ENCODE results near the gene MAGI1. TPM values are rescaled to one million over a fixed set of nuclear protein-coding genes. Genes with fewer than 3 reads are reported as not detected.

The MAGI1 gene
- total RNA-seq, 4 donors from 2014 or later: 17.2 to 40.8 (median 28.1) TPM

DNA sequence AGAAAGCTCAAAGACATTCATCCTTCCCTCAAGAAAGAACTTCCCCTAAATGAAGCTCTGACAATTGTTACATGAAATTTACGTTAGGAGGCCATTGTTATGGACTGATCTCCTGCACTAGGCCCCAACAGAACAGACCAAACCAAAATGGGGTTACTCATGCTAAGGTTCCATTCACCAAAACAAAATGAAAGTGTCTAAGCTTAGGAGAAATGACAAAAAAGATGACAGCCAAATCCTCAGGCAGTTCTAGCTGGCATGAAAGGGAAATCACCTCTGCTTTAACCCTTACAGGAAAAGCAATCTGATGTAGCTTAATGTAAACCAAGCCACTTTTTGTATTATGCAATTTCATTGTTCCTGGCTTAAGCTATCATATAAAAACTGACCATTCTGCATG, 271.2 kb downstream of the MAGI1 start:
- ATAC-seq: no peak
- 100% methylated on average over 1 of the region's 1 CpG for WGBS, 2 donors (ENCODE audit: low coverage in 1 of 2)
- H3K4me3 ChIP-seq: no peak overlapping the region
- no peaks in the 10 kb centered on the region for H3K4me1 ChIP-seq
- H3K36me3 ChIP-seq: no peaks in the 10 kb centered on the region
- H3K27me3 ChIP-seq: no peaks in the 10 kb centered on the region
- H3K27ac ChIP-seq: no peak overlapping the region
- H3K9me3 ChIP-seq: no peaks in the 10 kb centered on the region
- TF ChIP-seq, protein P1, sequence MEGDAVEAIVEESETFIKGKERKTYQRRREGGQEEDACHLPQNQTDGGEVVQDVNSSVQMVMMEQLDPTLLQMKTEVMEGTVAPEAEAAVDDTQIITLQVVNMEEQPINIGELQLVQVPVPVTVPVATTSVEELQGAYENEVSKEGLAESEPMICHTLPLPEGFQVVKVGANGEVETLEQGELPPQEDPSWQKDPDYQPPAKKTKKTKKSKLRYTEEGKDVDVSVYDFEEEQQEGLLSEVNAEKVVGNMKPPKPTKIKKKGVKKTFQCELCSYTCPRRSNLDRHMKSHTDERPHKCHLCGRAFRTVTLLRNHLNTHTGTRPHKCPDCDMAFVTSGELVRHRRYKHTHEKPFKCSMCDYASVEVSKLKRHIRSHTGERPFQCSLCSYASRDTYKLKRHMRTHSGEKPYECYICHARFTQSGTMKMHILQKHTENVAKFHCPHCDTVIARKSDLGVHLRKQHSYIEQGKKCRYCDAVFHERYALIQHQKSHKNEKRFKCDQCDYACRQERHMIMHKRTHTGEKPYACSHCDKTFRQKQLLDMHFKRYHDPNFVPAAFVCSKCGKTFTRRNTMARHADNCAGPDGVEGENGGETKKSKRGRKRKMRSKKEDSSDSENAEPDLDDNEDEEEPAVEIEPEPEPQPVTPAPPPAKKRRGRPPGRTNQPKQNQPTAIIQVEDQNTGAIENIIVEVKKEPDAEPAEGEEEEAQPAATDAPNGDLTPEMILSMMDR (IDR thresholded peaks at IDR 0.05): no peak
- TF ChIP-seq EP300 (IDR thresholded peaks at IDR 0.05) (no peak), POLR2AphosphoS5 (IDR thresholded peaks at IDR 0.05) (no peak), POLR2A (IDR thresholded peaks at IDR 0.05) (no peak)

DNA sequence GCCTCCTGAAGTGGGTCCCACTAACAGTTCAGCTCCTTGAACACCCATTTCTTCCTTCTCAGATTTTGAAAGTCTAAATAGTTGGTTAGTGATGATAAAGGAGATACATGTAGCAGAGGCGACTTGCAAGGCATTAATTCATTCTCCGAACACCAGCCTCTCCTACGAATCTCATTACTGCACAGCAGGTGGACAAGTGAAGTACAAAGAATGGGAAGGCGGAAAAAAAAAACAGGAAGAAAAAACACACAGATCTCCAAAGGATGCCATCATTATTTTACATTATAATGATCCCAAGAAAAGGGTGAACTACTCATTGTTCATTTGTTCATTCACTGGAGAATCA, 276.5 kb downstream of the MAGI1 start:
- no peak overlapping the region for H3K27ac ChIP-seq
- no peak overlapping the region for H3K4me3 ChIP-seq
- 89 to 100% methylated on average over 3 to 4 of the region's 4 CpGs for WGBS, 2 donors (ENCODE audit: low coverage in 1 of 2)
- H3K4me1 ChIP-seq: peaks cover 0 to 4% (median 0%) of the 10 kb centered on the region in 3 donors
- no peaks in the 10 kb centered on the region for H3K9me3 ChIP-seq
- TF ChIP-seq POLR2AphosphoS5 (IDR thresholded peaks at IDR 0.05) (no peak), EP300 (IDR thresholded peaks at IDR 0.05) (no peak), POLR2A (IDR thresholded peaks at IDR 0.05) (no peak)
- TF ChIP-seq, protein P1 (IDR thresholded peaks at IDR 0.05): no peak
- H3K27me3 ChIP-seq: no peaks in the 10 kb centered on the region
- no peak for ATAC-seq
- H3K36me3 ChIP-seq: no peaks in the 10 kb centered on the region

DNA sequence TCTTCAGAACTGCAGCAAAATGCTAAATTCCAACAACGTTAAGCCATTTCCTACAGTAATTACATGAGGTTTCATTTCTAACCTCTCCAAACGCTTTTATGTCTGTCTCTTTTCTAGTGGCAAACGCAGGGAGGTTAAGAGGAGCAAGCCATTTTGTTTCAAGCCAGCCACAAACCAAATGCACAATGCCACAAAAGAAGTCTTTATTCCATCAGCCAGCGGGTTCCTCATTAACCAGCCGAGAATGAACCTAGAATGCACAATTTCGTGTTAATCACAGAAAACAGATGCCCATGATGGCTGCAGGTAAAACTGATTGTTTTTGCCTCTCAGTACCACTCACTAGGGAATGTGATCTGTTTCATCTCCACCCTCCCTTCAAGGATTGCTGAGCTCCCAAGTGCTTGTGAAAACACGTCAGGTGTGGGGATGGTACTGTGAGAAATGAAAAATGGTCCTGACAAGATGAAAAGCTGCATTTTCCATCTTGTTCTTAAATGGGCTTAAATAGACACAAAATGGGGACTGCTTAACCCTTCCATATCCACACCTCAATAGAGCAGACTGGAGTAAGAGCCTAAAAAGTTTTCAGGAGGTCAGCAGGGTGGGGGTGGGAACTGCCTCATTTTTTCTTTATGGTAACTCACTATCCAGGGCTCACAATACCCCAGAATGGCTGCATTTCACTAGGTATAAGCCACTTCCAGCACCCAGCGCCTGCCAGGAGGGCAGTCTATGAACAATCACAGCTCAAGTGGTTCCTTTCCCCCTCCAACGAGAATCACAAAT, 277.1 kb downstream of the MAGI1 start:
- Histone ChIP-seq H3K27ac (no peak overlapping the region), H3K27me3 (no peaks in the 10 kb centered on the region), H3K4me3 (no peak overlapping the region), H3K4me1 (peaks cover 0 to 4% (median 0%) of the 10 kb centered on the region in 3 donors), H3K36me3 (no peaks in the 10 kb centered on the region), H3K9me3 (no peaks in the 10 kb centered on the region)
- no peak for ATAC-seq
- no peak for TF ChIP-seq POLR2AphosphoS5 (IDR thresholded peaks at IDR 0.05)
- WGBS, 2 donors (ENCODE audit: low coverage in 1 of 2): 73 to 75% methylated on average over 6 of the region's 9 CpGs

DNA sequence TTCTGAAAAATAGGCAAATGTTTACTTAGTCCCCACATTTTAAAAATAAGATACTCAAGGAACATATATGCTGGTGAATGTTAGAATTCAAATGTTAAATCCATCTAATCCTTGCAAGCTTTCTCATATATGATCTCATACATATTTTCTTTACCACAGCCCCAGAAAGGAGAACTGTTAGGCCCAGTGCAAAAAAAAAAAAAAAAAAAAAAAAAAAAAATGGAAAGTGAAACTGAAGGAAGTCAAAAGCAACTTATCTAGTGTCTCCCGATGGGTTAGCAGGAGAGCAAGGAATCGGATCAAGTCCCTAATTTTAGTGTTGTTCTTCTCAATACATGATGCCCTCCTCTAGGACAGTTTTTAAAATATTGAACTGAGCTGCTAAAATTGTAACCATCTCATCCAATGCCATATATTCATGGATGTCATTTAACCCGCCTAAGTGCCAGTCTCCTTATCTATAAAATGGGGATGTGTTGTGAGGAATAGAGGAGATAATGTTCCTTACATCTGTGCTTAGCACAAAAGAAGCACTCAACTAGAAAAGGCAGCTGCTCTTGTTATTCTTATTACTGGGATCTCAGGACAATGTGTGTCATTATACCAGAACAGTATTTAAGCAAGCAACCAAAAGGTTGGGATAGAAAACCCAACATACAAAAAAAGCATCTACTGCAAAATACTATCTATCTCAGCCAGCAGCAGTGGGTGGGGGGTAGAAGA, 279.7 kb downstream of the MAGI1 start:
- TF ChIP-seq EP300 (IDR thresholded peaks at IDR 0.05) (no peak), POLR2A (IDR thresholded peaks at IDR 0.05) (no peak), POLR2AphosphoS5 (IDR thresholded peaks at IDR 0.05) (no peak)
- TF ChIP-seq, protein P1 (IDR thresholded peaks at IDR 0.05): no peak
- Histone ChIP-seq H3K36me3 (no peaks in the 10 kb centered on the region), H3K4me3 (no peak overlapping the region), H3K27me3 (no peaks in the 10 kb centered on the region), H3K4me1 (peaks cover 0 to 4% (median 0%) of the 10 kb centered on the region in 3 donors), H3K27ac (no peak overlapping the region), H3K9me3 (no peaks in the 10 kb centered on the region)
- 68 to 71% methylated on average over 3 of the region's 3 CpGs for WGBS, 2 donors (ENCODE audit: low coverage in 1 of 2)
- no peak for ATAC-seq

DNA sequence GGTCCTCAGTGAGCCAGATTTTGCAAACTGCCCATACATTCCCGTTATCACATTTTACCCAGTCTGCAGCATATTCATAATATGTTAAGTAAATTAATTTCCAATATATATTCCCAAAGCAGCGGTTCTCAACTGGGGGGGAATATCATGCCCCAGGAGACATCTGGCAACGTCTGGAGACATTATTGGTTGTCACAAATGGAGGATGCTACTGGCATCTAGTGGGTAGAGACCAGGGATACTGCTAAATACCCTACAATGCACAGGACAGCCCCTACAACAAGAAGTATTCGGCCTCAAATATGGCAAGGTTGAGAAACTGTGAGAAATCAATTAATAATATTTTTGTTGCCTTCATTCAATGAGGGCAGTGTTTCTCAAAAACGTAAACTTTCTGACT, 280.3 kb downstream of the MAGI1 start:
- H3K27ac ChIP-seq: no peak overlapping the region
- WGBS, 2 donors (ENCODE audit: low coverage in 1 of 2): 78 to 92% methylated on average over 3 to 4 of the region's 5 CpGs
- H3K4me1 ChIP-seq: peaks cover 0 to 4% (median 0%) of the 10 kb centered on the region in 3 donors
- H3K36me3 ChIP-seq: no peaks in the 10 kb centered on the region
- H3K4me3 ChIP-seq: no peak overlapping the region
- ATAC-seq: no peak
- no peaks in the 10 kb centered on the region for H3K27me3 ChIP-seq
- no peaks in the 10 kb centered on the region for H3K9me3 ChIP-seq
- no peak for TF ChIP-seq POLR2AphosphoS5 (IDR thresholded peaks at IDR 0.05)
- no peak for TF ChIP-seq EP300 (IDR thresholded peaks at IDR 0.05)
- TF ChIP-seq, protein P1 (IDR thresholded peaks at IDR 0.05): no peak
- TF ChIP-seq POLR2A (IDR thresholded peaks at IDR 0.05): no peak
